ENCODE data around the gene PITX1. TPM values are rescaled to one million over a fixed set of nuclear protein-coding genes. Genes with fewer than 3 reads are reported as not detected.

Gene PITX1
- total and polyA plus RNA-seq, 2 of the 13 experiments (the other 11 are each of a cell fraction or from before 2014, with no cell fraction given), result 11.7 to 20.2 TPM

- H3K4me1 ChIP-seq (ENCODE audit: insufficient read depth, low read length), result peaks cover 18% of the 10 kb centered on the region
- H3K79me2 ChIP-seq (ENCODE audit: insufficient read depth, low read length), result no peaks in the 10 kb centered on the region
- CTCF ChIA-PET (ENCODE audit: low intra/inter-chr PET ratio, low total read pairs), result no interaction called here
- no peak overlapping the region for H3K27ac ChIP-seq (ENCODE audit: extremely low read length, insufficient read depth, low read length)
- no peak overlapping the region for H3K9ac ChIP-seq (ENCODE audit: insufficient read depth, low read depth, low read length)
- ATAC-seq, result no peak
- 84% methylated on average over 8 of the region's 8 CpGs for WGBS (ENCODE audit: low lambda C conversion rate)
- H3K4me2 ChIP-seq (ENCODE audit: low read depth, low read length), result no peak overlapping the region
- intact Hi-C loops (cut with micrococcal nuclease; ENCODE audit: unreplicated experiment), result no loop called here
- H3K36me3 ChIP-seq (replicated peaks in 1 of 2; ENCODE audit: control insufficient read depth in 1 of 2, insufficient read depth in 2 of 2, low read length in 2 of 2), result no peaks in the 10 kb centered on the region
- no peak overlapping the region for H2AFZ ChIP-seq (ENCODE audit: low read length)
- no peak for DNase-seq (ENCODE audit: low spot score)
- POLR2A ChIA-PET, result no interaction called here
- FAIRE-seq, result no peak
- no TSS peak for BruUV-seq (replicated peaks)
- no peaks in the 10 kb centered on the region for H4K20me1 ChIP-seq (ENCODE audit: insufficient read depth, low read length)
- H3K4me3 ChIP-seq (replicated peaks in 1 of 3; ENCODE audit: insufficient read depth in 1 of 3, low read depth in 2 of 3, low read length in 3 of 3), result no peak overlapping the region
- no peaks in the 10 kb centered on the region for H3K9me3 ChIP-seq (ENCODE audit: low read length)
- no peak for TF ChIP-seq ZBED4 (CRISPR knock-in tag; IDR thresholded peaks at IDR 0.05; ENCODE audit: borderline replicate concordance)
- TF ChIP-seq ZNF788 (CRISPR knock-in tag; IDR thresholded peaks at IDR 0.05; ENCODE audit: borderline replicate concordance), result no peak
- TF ChIP-seq KAT2B (IDR thresholded peaks at IDR 0.05; ENCODE audit: borderline replicate concordance, low read depth, low read length), result no peak
- TF ChIP-seq IRF9 (CRISPR knock-in tag; IDR thresholded peaks at IDR 0.05; ENCODE audit: borderline replicate concordance), result no peak
- no peak for TF ChIP-seq NCOA5 (CRISPR knock-in tag; IDR thresholded peaks at IDR 0.05)
- no peak for TF ChIP-seq ZNF543 (CRISPR knock-in tag; IDR thresholded peaks at IDR 0.05)
- in situ Hi-C loops (cut with HindIII; ENCODE audit: extremely low pct_ligation_motif_present, low pct_unique_long_range_greater_than_20kb), result no loop called here
- no peaks in the 10 kb centered on the region for H3K27me3 ChIP-seq (ENCODE audit: control insufficient read depth in 1 of 2, insufficient read depth in 2 of 2, low read length in 2 of 2)
These were observed 22.4 kb upstream of the PITX1 start for GRCh38 chr5:135056316-135057030.
